Liver (tissue), 9 donors: Measurements from ENCODE around the gene GRAP2. TPM values are rescaled to one million over a fixed set of nuclear protein-coding genes. Genes with fewer than 3 reads are reported as not detected.

Experiments used
- DNase-seq: peaks from one replicate; pipeline ENCODE4 v3.0.0-alpha.2; 2017; ENCODE audit warnings: low spot score
- H3K27ac ChIP-seq, 2 donors: one replicate each; pipeline ENCODE4 v1.7.0; 2013; ENCODE audit warnings: inconsistent platforms in 2 of 2, low read length in 2 of 2, control low read depth in 1 of 2, low read depth in 1 of 2, mild to moderate bottlenecking in 1 of 2
- H3K27me3 ChIP-seq, 4 donors: one replicate each; pipeline versions ENCODE4 v1.6.1 to v1.7.0; 2013; ENCODE audit warnings: low read length in 3 of 4, inconsistent platforms in 1 of 4, mild to moderate bottlenecking in 1 of 4, moderate library complexity in 1 of 4; ENCODE audit not compliant: control insufficient read depth in 4 of 4, insufficient read depth in 4 of 4
- H3K36me3 ChIP-seq, 4 donors: one replicate each; pipeline versions ENCODE4 v1.6.1 to v1.7.0; 2013; ENCODE audit warnings: low read length in 3 of 4, mild to moderate bottlenecking in 3 of 4, low read depth in 1 of 4, moderate library complexity in 1 of 4; ENCODE audit not compliant: control insufficient read depth in 4 of 4, insufficient read depth in 3 of 4
- H3K4me1 ChIP-seq, 4 donors: one replicate each; pipeline versions ENCODE4 v1.6.1 to v1.7.0; 2013; ENCODE audit warnings: low read length in 3 of 4, mild to moderate bottlenecking in 3 of 4, moderate library complexity in 1 of 4; ENCODE audit not compliant: control insufficient read depth in 4 of 4, insufficient read depth in 4 of 4
- H3K4me3 ChIP-seq, 3 donors: one replicate each; pipeline versions ENCODE4 v1.6.1 to v1.7.0; 2013; ENCODE audit warnings: low read length in 3 of 3, control low read depth in 1 of 3, low read depth in 1 of 3, mild to moderate bottlenecking in 1 of 3
- H3K9ac ChIP-seq, 2 donors: one replicate each; pipeline ENCODE4 v1.7.0; 2013; ENCODE audit warnings: low read length in 2 of 2, mild to moderate bottlenecking in 2 of 2, moderate library complexity in 2 of 2, control low read depth in 1 of 2, low read depth in 1 of 2
- H3K9me3 ChIP-seq, 4 donors: one replicate each; pipeline versions ENCODE4 v1.6.1 to v1.7.0; 2013; ENCODE audit warnings: low read length in 3 of 4; ENCODE audit not compliant: control insufficient read depth in 4 of 4
- ATF3 ChIP-seq: IDR thresholded peaks from 2 replicates; pipeline ENCODE4 v1.6.1; 2016; ENCODE audit warnings: antibody characterized with exemption
- CTCF ChIP-seq: fragments of 150-350 bp; IDR thresholded peaks from 2 replicates; pipeline ENCODE4 v1.5.1; 2017; ENCODE audit warnings: improper control_type of control experiment, low read depth, low read length; ENCODE audit not compliant: missing input control
- EGR1 ChIP-seq, 2 donors: IDR thresholded peaks; 2 replicates each; pipeline ENCODE4 v1.6.1; 2016 to 2018; ENCODE audit warnings: antibody characterized with exemption in 2 of 2, low read depth in 2 of 2
- FOXA1 ChIP-seq: IDR thresholded peaks from 2 replicates; pipeline ENCODE4 v1.6.1; 2016; ENCODE audit warnings: antibody characterized with exemption
- FOXA2 ChIP-seq: IDR thresholded peaks from 2 replicates; pipeline ENCODE4 v1.6.1; 2016; ENCODE audit warnings: antibody characterized with exemption
- GABPA ChIP-seq, 2 donors: IDR thresholded peaks in 1 of 2; conservative IDR thresholded peaks in 1 of 2; 2 replicates each; pipeline ENCODE4 v1.6.1; 2016; ENCODE audit warnings: antibody characterized with exemption in 2 of 2, mild to moderate bottlenecking in 1 of 2, moderate library complexity in 1 of 2
- HNF4A ChIP-seq, 2 donors: conservative IDR thresholded peaks; 2 replicates each; pipeline ENCODE4 v1.6.1; 2016; ENCODE audit warnings: antibody characterized with exemption in 2 of 2, mild to moderate bottlenecking in 2 of 2
- HNF4G ChIP-seq: IDR thresholded peaks from 2 replicates; pipeline ENCODE4 v1.6.1; 2016; ENCODE audit warnings: antibody characterized with exemption
- JUND ChIP-seq, 2 donors: IDR thresholded peaks; 2 replicates each; pipeline ENCODE4 v1.6.1; 2016; ENCODE audit warnings: antibody characterized with exemption in 2 of 2
- MAX ChIP-seq: IDR thresholded peaks from 2 replicates; pipeline ENCODE4 v1.6.1; 2016; ENCODE audit warnings: antibody characterized with exemption
- NR2F2 ChIP-seq: IDR thresholded peaks from 2 replicates; pipeline ENCODE4 v1.6.1; 2016; ENCODE audit warnings: antibody characterized with exemption
- RAD21 ChIP-seq, 2 donors: IDR thresholded peaks; 2 replicates each; pipeline ENCODE4 v1.6.1; 2016; ENCODE audit warnings: antibody characterized with exemption in 2 of 2, mild to moderate bottlenecking in 2 of 2
- REST ChIP-seq: IDR thresholded peaks from 2 replicates; pipeline ENCODE4 v1.6.1; 2016; ENCODE audit warnings: antibody characterized with exemption, mild to moderate bottlenecking
- RXRA ChIP-seq, 2 donors: IDR thresholded peaks; 2 replicates each; pipeline ENCODE4 v1.6.1; 2017 to 2018; ENCODE audit warnings: antibody characterized with exemption in 2 of 2, mild to moderate bottlenecking in 1 of 2
- SP1 ChIP-seq: IDR thresholded peaks from 2 replicates; pipeline ENCODE4 v1.6.1; 2018; ENCODE audit warnings: antibody characterized with exemption, mild to moderate bottlenecking
- TAF1 ChIP-seq: conservative IDR thresholded peaks from 2 replicates; pipeline ENCODE4 v1.6.1; 2016; ENCODE audit warnings: antibody characterized with exemption, mild to moderate bottlenecking
- YY1 ChIP-seq: IDR thresholded peaks from 2 replicates; pipeline ENCODE4 v1.6.1; 2016; ENCODE audit warnings: antibody characterized with exemption, mild to moderate bottlenecking
- ZBTB33 ChIP-seq: IDR thresholded peaks from 2 replicates; pipeline ENCODE4 v1.6.1; 2016; ENCODE audit warnings: antibody characterized with exemption
- WGBS: extraction: QIAGEN DNeasy Blood & Tissue Kit; methylation state at CpG from one replicate; pipeline ENCODE4 v1.1.7; 2013; 5-methylcytosine and 5-hydroxymethylcytosine counted together
- polyA plus RNA-seq, 2 donors: library from polyadenylated mRNA; stranded (reverse) in 1 of 2; unstranded in 1 of 2; fragments of 200-250 nt in 1 of 2; fragments of >200 nt in 1 of 2; fragmentation: Nextera tagmentation in 1 of 2; extraction: Ambion mirVana in 1 of 2; gene quantifications; one replicate each; pipeline versions ENCODE4 v1.2.1 to v1.2.3, GENCODE V29; 2013 to 2015
- total RNA-seq, 2 donors: library from RNA; depleted of rRNA; stranded (reverse); fragments of >200 nt; gene quantifications; one replicate each; pipeline ENCODE4 v1.2.3, GENCODE V29; 2014
- donor health status: healthy.
- donor health status: healthy.
- donor health status: healthy.
- donor health status: healthy.
- donor health status: healthy.

GRAP2 gene
- total and polyA plus RNA-seq, 4 donors: 0.22 to 38.2 (median 0.78) TPM

- H3K9me3 ChIP-seq: no peaks in the 10 kb centered on the region
- WGBS: 49% methylated on average over 20 of the region's 20 CpGs
- H3K27ac ChIP-seq: no peak overlapping the region
- TF ChIP-seq NR2F2: no peak
- no peak for TF ChIP-seq MAX
- TF ChIP-seq HNF4A (conservative IDR thresholded peaks at IDR 0.05): no peak
- no peak for TF ChIP-seq SP1
- no peak for TF ChIP-seq CTCF
- TF ChIP-seq REST: no peak
- no peak for TF ChIP-seq ZBTB33
- TF ChIP-seq HNF4G: no peak
- no peak for TF ChIP-seq EGR1 (IDR thresholded peaks at IDR 0.05; ENCODE audit: low read depth in 2 of 2)
- TF ChIP-seq ATF3: no peak
- TF ChIP-seq RXRA (IDR thresholded peaks at IDR 0.05): no peak
- TF ChIP-seq JUND (IDR thresholded peaks at IDR 0.05): no peak
- no peak for TF ChIP-seq FOXA2
- no peak for TF ChIP-seq YY1
- TF ChIP-seq GABPA (IDR thresholded peaks at IDR 0.05 in 1 of 2, conservative IDR thresholded peaks at IDR 0.05 in 1 of 2): no peak
- TF ChIP-seq TAF1: no peak
- TF ChIP-seq RAD21 (IDR thresholded peaks at IDR 0.05): no peak
- TF ChIP-seq FOXA1: no peak
- peak; percentile 58 for DNase-seq
- H3K4me1 ChIP-seq: peaks cover 17 to 72% (median 61%) of the 10 kb centered on the region in 4 donors
- H3K36me3 ChIP-seq: no peaks in the 10 kb centered on the region
- no peaks in the 10 kb centered on the region for H3K27me3 ChIP-seq
- no peak overlapping the region for H3K4me3 ChIP-seq
- no peak overlapping the region for H3K9ac ChIP-seq
These were observed 93.2 kb downstream of the GRAP2 start for GRCh38 chr22:39994041-39994565.
